Measurements from ENCODE around the gene PER3.
A peak's percentile ranks its signal among the peaks of the same experiment; 100 is the strongest.

The PER3 gene

DNA sequence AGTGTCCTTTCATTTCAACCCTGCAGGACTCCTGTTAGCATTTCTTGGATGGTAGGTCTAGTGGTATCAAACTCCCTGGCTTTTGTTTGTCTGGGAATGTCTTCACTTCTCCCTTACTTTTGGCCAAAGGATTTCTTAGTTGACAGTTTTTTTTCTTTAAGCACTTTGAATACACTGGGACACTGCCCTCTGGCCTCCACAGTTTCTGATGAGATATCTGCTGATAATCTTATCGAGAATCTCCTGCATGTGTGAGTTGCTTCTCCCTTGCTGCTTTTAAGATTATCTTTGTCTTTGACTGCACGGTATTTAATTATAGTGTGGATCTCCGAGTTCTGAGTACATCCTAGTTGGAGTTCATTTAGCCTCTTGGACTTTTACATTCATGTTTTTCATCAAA lies 55.4 kb downstream of the PER3 start:
- no peak for DNase-seq

DNA sequence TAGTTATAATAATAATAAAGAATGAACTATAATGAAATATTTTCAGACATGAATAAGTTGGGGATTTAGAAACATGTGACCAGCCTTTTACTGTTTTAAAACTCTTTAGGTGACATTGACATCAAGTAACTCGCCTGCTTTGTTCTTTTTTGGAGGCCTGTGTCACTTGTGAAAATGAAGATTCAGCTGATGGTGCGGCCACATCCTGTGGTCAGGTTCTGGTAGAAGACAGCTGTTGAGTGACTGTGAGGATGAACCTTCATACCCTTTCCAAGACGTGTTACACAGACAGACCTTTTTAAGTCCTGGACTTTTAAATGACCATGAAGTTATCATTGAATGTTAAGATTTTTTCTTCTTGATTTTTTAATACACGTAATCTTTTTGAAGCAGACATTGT lies 58.4 kb downstream of the PER3 start:
- TF ChIP-seq EZH2phosphoT487 (IDR thresholded peaks at IDR 0.05; ENCODE audit: low read length) (no peak), EZH2 (optimal IDR thresholded peaks at IDR 0.05; ENCODE audit: low read depth, low read length) (no peak)
- TF ChIP-seq, protein P1, sequence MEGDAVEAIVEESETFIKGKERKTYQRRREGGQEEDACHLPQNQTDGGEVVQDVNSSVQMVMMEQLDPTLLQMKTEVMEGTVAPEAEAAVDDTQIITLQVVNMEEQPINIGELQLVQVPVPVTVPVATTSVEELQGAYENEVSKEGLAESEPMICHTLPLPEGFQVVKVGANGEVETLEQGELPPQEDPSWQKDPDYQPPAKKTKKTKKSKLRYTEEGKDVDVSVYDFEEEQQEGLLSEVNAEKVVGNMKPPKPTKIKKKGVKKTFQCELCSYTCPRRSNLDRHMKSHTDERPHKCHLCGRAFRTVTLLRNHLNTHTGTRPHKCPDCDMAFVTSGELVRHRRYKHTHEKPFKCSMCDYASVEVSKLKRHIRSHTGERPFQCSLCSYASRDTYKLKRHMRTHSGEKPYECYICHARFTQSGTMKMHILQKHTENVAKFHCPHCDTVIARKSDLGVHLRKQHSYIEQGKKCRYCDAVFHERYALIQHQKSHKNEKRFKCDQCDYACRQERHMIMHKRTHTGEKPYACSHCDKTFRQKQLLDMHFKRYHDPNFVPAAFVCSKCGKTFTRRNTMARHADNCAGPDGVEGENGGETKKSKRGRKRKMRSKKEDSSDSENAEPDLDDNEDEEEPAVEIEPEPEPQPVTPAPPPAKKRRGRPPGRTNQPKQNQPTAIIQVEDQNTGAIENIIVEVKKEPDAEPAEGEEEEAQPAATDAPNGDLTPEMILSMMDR (IDR thresholded peaks at IDR 0.05; ENCODE audit: low read length) = no peak
- Histone ChIP-seq H3K4me2 (ENCODE audit: low read depth, low read length) (peak overlapping the region; percentile 35), H3K27me3 (replicated peaks; ENCODE audit: insufficient read depth, low read length) (no peaks in the 10 kb centered on the region), H3K4me1 (ENCODE audit: low read length) (peaks cover 17% of the 10 kb centered on the region), H3K79me2 (ENCODE audit: low read length) (no peaks in the 10 kb centered on the region), H3K36me3 (replicated peaks; ENCODE audit: insufficient read depth, low read length) (no peaks in the 10 kb centered on the region), H3K9me2 (replicated peaks; ENCODE audit: insufficient read depth, low read length) (no peaks in the 10 kb centered on the region), H3K9ac (ENCODE audit: low read length) (no peak overlapping the region), H2AFZ (ENCODE audit: low read length) (no peak overlapping the region), H3K27ac (ENCODE audit: low read length) (peak overlapping the region; percentile 25; the same call in 1 of the 2 replicates), H3K9me3 (replicated peaks; ENCODE audit: insufficient read depth, low read length) (no peaks in the 10 kb centered on the region), H4K20me1 (ENCODE audit: insufficient read depth, low read length) (no peaks in the 10 kb centered on the region), H3F3A (ENCODE audit: insufficient read depth, low read length) (0 out of 2 replicates have a peak, but pooled peaks cover 6% of the 10 kb centered on the region), H3K4me3 (ENCODE audit: low read length) (no peak overlapping the region)
- peak; percentile 90 for DNase-seq

More for the DNA sequence above, 55.4 kb downstream of the PER3 start:
- no peak overlapping the region for H3K4me2 ChIP-seq (ENCODE audit: low read depth, low read length)
- H2AFZ ChIP-seq (ENCODE audit: low read length) = no peak overlapping the region
- H3K4me3 ChIP-seq (ENCODE audit: low read length) = no peak overlapping the region
- peaks cover 17% of the 10 kb centered on the region for H3K4me1 ChIP-seq (ENCODE audit: low read length)
- TF ChIP-seq EZH2 (optimal IDR thresholded peaks at IDR 0.05; ENCODE audit: low read depth, low read length) (no peak), EZH2phosphoT487 (IDR thresholded peaks at IDR 0.05; ENCODE audit: low read length) (no peak)
- TF ChIP-seq, protein P1 (IDR thresholded peaks at IDR 0.05; ENCODE audit: low read length) = no peak
- no peaks in the 10 kb centered on the region for H3K27me3 ChIP-seq (replicated peaks; ENCODE audit: insufficient read depth, low read length)
- no peak overlapping the region for H3K27ac ChIP-seq (ENCODE audit: low read length)
- H3K79me2 ChIP-seq (ENCODE audit: low read length) = no peaks in the 10 kb centered on the region
- 0 out of 2 replicates have a peak, but pooled peaks cover 6% of the 10 kb centered on the region for H3F3A ChIP-seq (ENCODE audit: insufficient read depth, low read length)
- no peaks in the 10 kb centered on the region for H3K9me2 ChIP-seq (replicated peaks; ENCODE audit: insufficient read depth, low read length)
- no peaks in the 10 kb centered on the region for H3K9me3 ChIP-seq (replicated peaks; ENCODE audit: insufficient read depth, low read length)
- H4K20me1 ChIP-seq (ENCODE audit: insufficient read depth, low read length) = no peaks in the 10 kb centered on the region
- H3K9ac ChIP-seq (ENCODE audit: low read length) = no peak overlapping the region
- no peaks in the 10 kb centered on the region for H3K36me3 ChIP-seq (replicated peaks; ENCODE audit: insufficient read depth, low read length)

DNA sequence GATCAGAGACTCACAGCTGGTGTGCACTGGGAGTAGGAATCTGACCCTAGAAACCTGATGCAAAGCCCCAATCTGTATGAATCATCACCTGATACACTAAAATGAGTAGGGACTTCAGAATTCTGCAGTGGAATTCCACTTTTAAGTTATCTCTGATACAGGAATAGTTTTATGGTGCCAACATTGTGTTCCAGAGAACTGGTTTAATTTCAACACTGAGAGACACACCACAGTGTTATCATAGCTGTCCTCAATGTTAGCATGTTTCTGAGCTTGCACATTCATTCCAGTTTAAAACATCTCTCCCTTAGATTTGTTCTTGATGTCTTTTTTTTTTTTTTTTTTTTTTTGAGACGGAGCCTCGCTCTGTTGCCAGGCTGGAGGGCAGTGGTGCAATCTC lies 61.7 kb downstream of the PER3 start:
- Histone ChIP-seq H3K79me2 (ENCODE audit: low read length) (no peaks in the 10 kb centered on the region), H3K27me3 (replicated peaks; ENCODE audit: insufficient read depth, low read length) (peaks cover 7% of the 10 kb centered on the region; the same call in 1 of the 2 replicates), H3K9me2 (replicated peaks; ENCODE audit: insufficient read depth, low read length) (no peaks in the 10 kb centered on the region), H3K9ac (ENCODE audit: low read length) (no peak overlapping the region), H3F3A (ENCODE audit: insufficient read depth, low read length) (0 out of 2 replicates have a peak, but pooled peaks cover 6% of the 10 kb centered on the region), H3K4me3 (ENCODE audit: low read length) (no peak overlapping the region), H3K4me2 (ENCODE audit: low read depth, low read length) (no peak overlapping the region), H2AFZ (ENCODE audit: low read length) (no peak overlapping the region), H4K20me1 (ENCODE audit: insufficient read depth, low read length) (no peaks in the 10 kb centered on the region), H3K27ac (ENCODE audit: low read length) (no peak overlapping the region), H3K36me3 (replicated peaks; ENCODE audit: insufficient read depth, low read length) (no peaks in the 10 kb centered on the region), H3K4me1 (ENCODE audit: low read length) (peaks cover 17% of the 10 kb centered on the region), H3K9me3 (replicated peaks; ENCODE audit: insufficient read depth, low read length) (no peaks in the 10 kb centered on the region)
- DNase-seq = no peak
- TF ChIP-seq, protein P1 (IDR thresholded peaks at IDR 0.05; ENCODE audit: low read length) = no peak
- no peak for TF ChIP-seq EZH2phosphoT487 (IDR thresholded peaks at IDR 0.05; ENCODE audit: low read length)
- no peak for TF ChIP-seq EZH2 (optimal IDR thresholded peaks at IDR 0.05; ENCODE audit: low read depth, low read length)

All from MM.1S (cell line).